HepG2 (cell line): Measurements from ENCODE around the gene ZFYVE26. TPM values are rescaled to one million over a fixed set of nuclear protein-coding genes. Genes with fewer than 3 reads are reported as not detected.

ENCODE experiments used
- ARNT ChIP-seq: fragments of 450-650 bp; IDR thresholded peaks from 2 replicates; pipeline ENCODE4 v1.6.1; 2017
- ASH2L ChIP-seq: fragments of 300-600, 200-600 bp; sonication (generic); IDR thresholded peaks from 2 replicates; pipeline ENCODE4 v1.7.0; 2017; ENCODE audit warnings: low read depth, mild to moderate bottlenecking, moderate library complexity, mixed read lengths, low read length; ENCODE audit not compliant: insufficient read length
- ATM ChIP-seq: fragments of 450-650 bp; IDR thresholded peaks from 2 replicates; pipeline ENCODE4 v1.7.1; 2017; ENCODE audit warnings: mild to moderate bottlenecking, borderline replicate concordance
- BRCA1 ChIP-seq: sonication (generic); formaldehyde crosslinking; IDR thresholded peaks from 2 replicates; pipeline ENCODE4 v1.4.0; 2020; ENCODE audit warnings: missing genetic modification reagents
- CHD2 ChIP-seq: IDR thresholded peaks from 2 replicates; pipeline ENCODE4 v1.6.1; 2011; ENCODE audit warnings: low read depth, low read length, improper control_type of control experiment
- CHD4 ChIP-seq: fragments of 200-600 bp; sonication (generic); IDR thresholded peaks from 2 replicates; pipeline ENCODE4 v1.7.0; 2017; ENCODE audit warnings: mild to moderate bottlenecking, low read length, borderline replicate concordance
- KLF16 ChIP-seq, 2 experiments: sonication (generic) in 1 of 2; formaldehyde crosslinking in 1 of 2; IDR thresholded peaks; 2 replicates each; pipeline versions ENCODE4 v1.6.1 to v1.8.0; 2016 to 2023; ENCODE audit warnings: missing genetic modification reagents in 2 of 2, missing compliant biosample characterization in 1 of 2
- MAF1 ChIP-seq: sonication (generic); formaldehyde crosslinking; IDR thresholded peaks from 2 replicates; pipeline ENCODE4 v1.5.0; 2020; ENCODE audit warnings: missing genetic modification reagents, borderline replicate concordance
- MIXL1 ChIP-seq: IDR thresholded peaks from 2 replicates; pipeline ENCODE4 v1.6.1; 2016
- NFKB2 ChIP-seq: sonication (generic); formaldehyde crosslinking; IDR thresholded peaks from 2 replicates; pipeline ENCODE4 v1.4.0; 2020; ENCODE audit warnings: missing genetic modification reagents, borderline replicate concordance
- PCBP1 ChIP-seq: fragments of 200-400 bp; formaldehyde crosslinking; IDR thresholded peaks from 2 replicates; pipeline ENCODE4 v1.6.1; 2017; ENCODE audit warnings: mild to moderate bottlenecking, low read depth, low read length, borderline replicate concordance
- SNAPC2 ChIP-seq: sonication (generic); formaldehyde crosslinking; IDR thresholded peaks from 2 replicates; pipeline ENCODE4 v1.8.1; 2022; ENCODE audit warnings: mild to moderate bottlenecking, missing genetic modification reagents
- TCF12 ChIP-seq, 2 experiments: fragments of 450-650 bp in 1 of 2; sonication (generic) in 1 of 2; formaldehyde crosslinking in 1 of 2; IDR thresholded peaks; 2 replicates each; pipeline versions ENCODE4 v1.6.1 to v1.8.0; 2017 to 2022; ENCODE audit warnings: antibody characterized with exemption in 1 of 2, mild to moderate bottlenecking in 1 of 2, missing genetic modification reagents in 1 of 2, moderate library complexity in 1 of 2
- TGIF2 ChIP-seq: IDR thresholded peaks from 2 replicates; pipeline ENCODE4 v1.6.1; 2016; ENCODE audit warnings: control low read depth, missing compliant biosample characterization
- ZFP1 ChIP-seq: IDR thresholded peaks from 2 replicates; pipeline ENCODE4 v1.6.1; 2016
- ZNF556 ChIP-seq: sonication (generic); formaldehyde crosslinking; IDR thresholded peaks from 2 replicates; pipeline ENCODE4 v1.4.0; 2020; ENCODE audit warnings: mild to moderate bottlenecking, missing genetic modification reagents, borderline replicate concordance
- ZNF616 ChIP-seq: sonication (generic); formaldehyde crosslinking; IDR thresholded peaks from 2 replicates; pipeline ENCODE4 v1.5.0; 2020; ENCODE audit warnings: low read depth, mild to moderate bottlenecking, missing genetic modification reagents
- ZNF816 ChIP-seq: sonication (generic); formaldehyde crosslinking; IDR thresholded peaks from 2 replicates; pipeline ENCODE4 v1.8.0; 2022; ENCODE audit warnings: missing genetic modification reagents, mild to moderate bottlenecking, borderline replicate concordance
- polyA plus RNA-seq, 8 experiments: library from polyadenylated mRNA; depleted of rRNA in 3 of 8; stranded (reverse) in 7 of 8; unstranded in 1 of 8; fragments of >200 nt; fragmentation: Illumina TruSeq in 4 of 8; extraction: Trizol in 4 of 8; gene quantifications; 2 replicates each; pipeline versions ENCODE4 v1.2.1 to v1.2.3, GENCODE V29; 2011 to 2016; ENCODE audit warnings: low read depth in 4 of 8, missing spikeins in 1 of 8, mixed read lengths in 1 of 8; ENCODE audit not compliant: insufficient read depth in 1 of 8
- total RNA-seq, 5 experiments: library from RNA; depleted of rRNA; stranded (reverse); fragments of >200 nt; fragmentation: Illumina TruSeq; extraction: Trizol; gene quantifications; 2 replicates each; pipeline ENCODE4 v1.2.3, GENCODE V29; 2016; ENCODE audit warnings: low read depth in 1 of 5
- TF ChIP-seq, protein P1 (sequence below): sonication (generic); formaldehyde crosslinking; IDR thresholded peaks from 2 replicates; pipeline ENCODE4 v1.4.0; 2020; ENCODE audit warnings: missing genetic modification reagents
- TF ChIP-seq, protein P2 (sequence below): sonication (generic); formaldehyde crosslinking; IDR thresholded peaks from 2 replicates; pipeline ENCODE4 v1.5.0; 2020; ENCODE audit warnings: mild to moderate bottlenecking, low read depth, missing genetic modification reagents, borderline replicate concordance
- TF ChIP-seq, protein P3 (sequence below): sonication (generic); formaldehyde crosslinking; IDR thresholded peaks from 2 replicates; pipeline ENCODE4 v1.4.0; 2020; ENCODE audit warnings: missing genetic modification reagents

ZFYVE26 gene
- total and polyA plus RNA-seq, 2 of the 13 experiments (the other 11 are each of a cell fraction or from before 2014, with no cell fraction given) = 13.6 to 16.4 TPM

DNA sequence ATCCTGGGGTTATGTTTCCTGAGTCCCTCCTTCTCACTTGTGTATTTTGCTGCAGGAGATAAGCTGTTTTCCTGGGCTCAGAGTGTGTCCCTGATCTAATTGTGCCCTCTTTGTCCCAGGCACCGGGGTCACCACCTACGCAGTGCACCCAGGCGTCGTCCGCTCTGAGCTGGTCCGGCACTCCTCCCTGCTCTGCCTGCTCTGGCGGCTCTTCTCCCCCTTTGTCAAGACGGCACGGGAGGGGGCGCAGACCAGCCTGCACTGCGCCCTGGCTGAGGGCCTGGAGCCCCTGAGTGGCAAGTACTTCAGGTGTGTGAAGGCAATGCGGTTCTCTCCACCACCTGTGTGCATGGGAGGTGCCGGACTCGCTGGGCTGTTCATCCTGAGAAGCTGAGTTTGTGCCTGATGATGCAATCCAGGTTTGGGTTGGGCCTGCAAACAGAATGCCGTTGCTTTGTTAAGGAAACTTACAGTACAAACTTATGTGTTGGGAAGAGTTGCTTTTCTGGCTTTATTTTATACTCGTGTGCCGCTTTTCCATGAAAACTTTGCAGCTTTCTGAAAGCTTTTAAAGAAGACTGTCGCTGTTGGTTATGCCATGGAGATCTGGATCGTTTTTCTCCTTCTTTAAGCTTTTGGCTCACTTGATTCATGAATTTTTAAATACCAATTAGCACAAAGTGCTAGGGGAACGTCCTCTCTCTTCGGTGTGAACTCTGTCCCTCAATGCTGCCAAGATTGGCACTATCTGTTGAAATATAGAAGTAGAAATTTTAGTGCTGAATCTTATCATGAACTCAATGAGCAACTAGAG is 87.1 kb downstream of the ZFYVE26 start (continued):
- TF ChIP-seq, protein P1, sequence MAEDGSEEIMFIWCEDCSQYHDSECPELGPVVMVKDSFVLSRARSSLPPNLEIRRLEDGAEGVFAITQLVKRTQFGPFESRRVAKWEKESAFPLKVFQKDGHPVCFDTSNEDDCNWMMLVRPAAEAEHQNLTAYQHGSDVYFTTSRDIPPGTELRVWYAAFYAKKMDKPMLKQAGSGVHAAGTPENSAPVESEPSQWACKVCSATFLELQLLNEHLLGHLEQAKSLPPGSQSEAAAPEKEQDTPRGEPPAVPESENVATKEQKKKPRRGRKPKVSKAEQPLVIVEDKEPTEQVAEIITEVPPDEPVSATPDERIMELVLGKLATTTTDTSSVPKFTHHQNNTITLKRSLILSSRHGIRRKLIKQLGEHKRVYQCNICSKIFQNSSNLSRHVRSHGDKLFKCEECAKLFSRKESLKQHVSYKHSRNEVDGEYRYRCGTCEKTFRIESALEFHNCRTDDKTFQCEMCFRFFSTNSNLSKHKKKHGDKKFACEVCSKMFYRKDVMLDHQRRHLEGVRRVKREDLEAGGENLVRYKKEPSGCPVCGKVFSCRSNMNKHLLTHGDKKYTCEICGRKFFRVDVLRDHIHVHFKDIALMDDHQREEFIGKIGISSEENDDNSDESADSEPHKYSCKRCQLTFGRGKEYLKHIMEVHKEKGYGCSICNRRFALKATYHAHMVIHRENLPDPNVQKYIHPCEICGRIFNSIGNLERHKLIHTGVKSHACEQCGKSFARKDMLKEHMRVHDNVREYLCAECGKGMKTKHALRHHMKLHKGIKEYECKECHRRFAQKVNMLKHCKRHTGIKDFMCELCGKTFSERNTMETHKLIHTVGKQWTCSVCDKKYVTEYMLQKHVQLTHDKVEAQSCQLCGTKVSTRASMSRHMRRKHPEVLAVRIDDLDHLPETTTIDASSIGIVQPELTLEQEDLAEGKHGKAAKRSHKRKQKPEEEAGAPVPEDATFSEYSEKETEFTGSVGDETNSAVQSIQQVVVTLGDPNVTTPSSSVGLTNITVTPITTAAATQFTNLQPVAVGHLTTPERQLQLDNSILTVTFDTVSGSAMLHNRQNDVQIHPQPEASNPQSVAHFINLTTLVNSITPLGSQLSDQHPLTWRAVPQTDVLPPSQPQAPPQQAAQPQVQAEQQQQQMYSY (CRISPR knock-in tag) = 0 out of 2 replicates have a peak, but pooled peaks have one; percentile 53
- TF ChIP-seq ARNT (no peak), ASH2L (no peak), MIXL1 (no peak), NFKB2 (CRISPR knock-in tag) (peak; percentile 87; the same call in 1 of the 2 replicates), MAF1 (CRISPR knock-in tag) (no peak), ZNF556 (CRISPR knock-in tag) (peak; percentile 59; the same call in 1 of the 2 replicates), BRCA1 (CRISPR knock-in tag) (no peak), SNAPC2 (CRISPR knock-in tag) (no peak), ATM (no peak), KLF16 (CRISPR knock-in tag; IDR thresholded peaks at IDR 0.05) (no peak; a peak in 1 of 4 replicates), CHD2 (no peak), ZFP1 (CRISPR knock-in tag) (no peak), CHD4 (no peak), ZNF816 (CRISPR knock-in tag) (no peak), TCF12 (IDR thresholded peaks at IDR 0.05) (no peak), TCF12 (CRISPR knock-in tag; IDR thresholded peaks at IDR 0.05) (no peak), ZNF616 (CRISPR knock-in tag) (0 out of 2 replicates have a peak, but pooled peaks have one; percentile 29), TGIF2 (CRISPR knock-in tag) (no peak), PCBP1 (no peak)
- TF ChIP-seq, protein P2, sequence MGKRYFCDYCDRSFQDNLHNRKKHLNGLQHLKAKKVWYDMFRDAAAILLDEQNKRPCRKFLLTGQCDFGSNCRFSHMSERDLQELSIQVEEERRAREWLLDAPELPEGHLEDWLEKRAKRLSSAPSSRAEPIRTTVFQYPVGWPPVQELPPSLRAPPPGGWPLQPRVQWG (CRISPR knock-in tag) = no peak
- TF ChIP-seq, protein P3, sequence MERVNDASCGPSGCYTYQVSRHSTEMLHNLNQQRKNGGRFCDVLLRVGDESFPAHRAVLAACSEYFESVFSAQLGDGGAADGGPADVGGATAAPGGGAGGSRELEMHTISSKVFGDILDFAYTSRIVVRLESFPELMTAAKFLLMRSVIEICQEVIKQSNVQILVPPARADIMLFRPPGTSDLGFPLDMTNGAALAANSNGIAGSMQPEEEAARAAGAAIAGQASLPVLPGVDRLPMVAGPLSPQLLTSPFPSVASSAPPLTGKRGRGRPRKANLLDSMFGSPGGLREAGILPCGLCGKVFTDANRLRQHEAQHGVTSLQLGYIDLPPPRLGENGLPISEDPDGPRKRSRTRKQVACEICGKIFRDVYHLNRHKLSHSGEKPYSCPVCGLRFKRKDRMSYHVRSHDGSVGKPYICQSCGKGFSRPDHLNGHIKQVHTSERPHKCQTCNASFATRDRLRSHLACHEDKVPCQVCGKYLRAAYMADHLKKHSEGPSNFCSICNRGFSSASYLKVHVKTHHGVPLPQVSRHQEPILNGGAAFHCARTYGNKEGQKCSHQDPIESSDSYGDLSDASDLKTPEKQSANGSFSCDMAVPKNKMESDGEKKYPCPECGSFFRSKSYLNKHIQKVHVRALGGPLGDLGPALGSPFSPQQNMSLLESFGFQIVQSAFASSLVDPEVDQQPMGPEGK (CRISPR knock-in tag) = peak; percentile 89
